CD14-positive monocyte (primary cell): ENCODE measurements around the gene CLN6. TPM values are rescaled to one million over a fixed set of nuclear protein-coding genes. Genes with fewer than 3 reads are reported as not detected.
"Not testable (repeated sequence)": the region's sequence is repeated elsewhere in the genome, so short reads cannot be mapped to it uniquely, and the experiment has no call there.

Source experiments
- DNase-seq, 3 donors: peaks; one replicate each; pipeline ENCODE4 v3.0.0-alpha.2; 2011 to 2022
- H2AFZ ChIP-seq: 2 replicates; pipeline ENCODE4 v1.6.0; 2012; ENCODE audit warnings: mild to moderate bottlenecking, low read depth, low read length, inconsistent platforms; ENCODE audit not compliant: insufficient read depth, poor library complexity, severe bottlenecking
- H3K27ac ChIP-seq, 2 donors: 1 replicate in 1 of 2; 2 replicates in 1 of 2; pipeline ENCODE4 v1.5.1; 2012 to 2013; ENCODE audit warnings: low read length in 2 of 2, control low read depth in 1 of 2, inconsistent platforms in 1 of 2, low read depth in 1 of 2, mild to moderate bottlenecking in 1 of 2
- H3K27me3 ChIP-seq, 2 donors: one replicate each; pipeline versions ENCODE4 v1.6.0 to v1.6.1; 2011 to 2013; ENCODE audit warnings: low read length in 2 of 2; ENCODE audit not compliant: control insufficient read depth in 2 of 2, insufficient read depth in 2 of 2
- H3K36me3 ChIP-seq, 2 donors: replicated peaks in 1 of 2; 1 replicate in 1 of 2; 2 replicates in 1 of 2; pipeline versions ENCODE4 v1.5.1 to v1.6.1; 2012 to 2013; ENCODE audit warnings: low read length in 2 of 2, control low read depth in 1 of 2, inconsistent platforms in 1 of 2, mild to moderate bottlenecking in 1 of 2; ENCODE audit not compliant: insufficient read depth in 2 of 2, control insufficient read depth in 1 of 2
- H3K4me1 ChIP-seq, 2 donors: 1 replicate in 1 of 2; 2 replicates in 1 of 2; pipeline versions ENCODE4 v1.5.1 to v1.6.1; 2012 to 2013; ENCODE audit warnings: low read length in 2 of 2, control low read depth in 1 of 2, inconsistent platforms in 1 of 2, mild to moderate bottlenecking in 1 of 2, moderate library complexity in 1 of 2; ENCODE audit not compliant: insufficient read depth in 2 of 2, control insufficient read depth in 1 of 2
- H3K4me2 ChIP-seq: replicated peaks from 2 replicates; pipeline ENCODE3; 2012; ENCODE audit warnings: low read length, moderate library complexity, mild to moderate bottlenecking; ENCODE audit not compliant: poor library complexity, severe bottlenecking; ENCODE audit errors: extremely low read depth
- H3K4me3 ChIP-seq, 3 experiments: fragments of 200-600 bp in 1 of 3; sonication (generic) in 1 of 3; replicated peaks in 1 of 3; 1 replicate in 2 of 3; 2 replicates in 1 of 3; pipeline ENCODE4 v1.5.1; 2011 to 2013; ENCODE audit warnings: low read length in 3 of 3, mild to moderate bottlenecking in 3 of 3, control low read depth in 2 of 3, low read depth in 2 of 3, inconsistent platforms in 1 of 3, moderate library complexity in 1 of 3
- H3K79me2 ChIP-seq: 2 replicates; pipeline ENCODE4 v1.6.0; 2012; ENCODE audit warnings: mild to moderate bottlenecking, control low read depth, inconsistent platforms, low read length, moderate library complexity; ENCODE audit not compliant: insufficient read depth
- H3K9ac ChIP-seq: 2 replicates; pipeline ENCODE4 v1.6.0; 2017; ENCODE audit warnings: low read length, mild to moderate bottlenecking; ENCODE audit not compliant: insufficient read depth, poor library complexity, severe bottlenecking
- H3K9me3 ChIP-seq, 2 donors: replicated peaks in 1 of 2; 1 replicate in 1 of 2; 2 replicates in 1 of 2; pipeline versions ENCODE4 v1.5.1 to v1.6.1; 2012 to 2013; ENCODE audit warnings: low read length in 2 of 2, control low read depth in 1 of 2; ENCODE audit not compliant: control insufficient read depth in 1 of 2, insufficient read depth in 1 of 2
- H4K20me1 ChIP-seq: 2 replicates; pipeline ENCODE4 v1.6.0; 2012; ENCODE audit warnings: mild to moderate bottlenecking, low read length, control low read depth, moderate library complexity; ENCODE audit not compliant: insufficient read depth
- H3K27ac Mint-ChIP-seq, 7 donors: one replicate each; pipeline ENCODE4 v1.8.0; 2020; ENCODE audit warnings: mild to moderate bottlenecking in 7 of 7, mixed read lengths in 7 of 7, moderate library complexity in 6 of 7, inconsistent platforms in 2 of 7
- H3K27me3 Mint-ChIP-seq, 3 donors: one replicate each; pipeline ENCODE4 v1.8.0; 2021 to 2022; ENCODE audit warnings: low read depth in 3 of 3, mild to moderate bottlenecking in 3 of 3, mixed read lengths in 3 of 3, moderate library complexity in 3 of 3, inconsistent platforms in 1 of 3
- H3K36me3 Mint-ChIP-seq, 2 donors: one replicate each; pipeline ENCODE4 v1.8.0; 2020; ENCODE audit warnings: mixed read lengths in 2 of 2, inconsistent platforms in 1 of 2, mild to moderate bottlenecking in 1 of 2
- H3K4me1 Mint-ChIP-seq: one replicate; pipeline ENCODE4 v1.8.0; 2020; ENCODE audit warnings: mild to moderate bottlenecking, mixed read lengths
- H3K4me3 Mint-ChIP-seq, 2 donors: one replicate each; pipeline ENCODE4 v1.8.0; 2020; ENCODE audit warnings: mild to moderate bottlenecking in 2 of 2, mixed read lengths in 2 of 2, moderate library complexity in 1 of 2
- H3K9me3 Mint-ChIP-seq, 7 donors: one replicate each; pipeline ENCODE4 v1.8.0; 2020 to 2022; ENCODE audit warnings: mixed read lengths in 7 of 7, mild to moderate bottlenecking in 6 of 7, moderate library complexity in 6 of 7, inconsistent platforms in 2 of 7
- CTCF ChIP-seq: fragments of 200-600 bp; IDR thresholded peaks from one replicate; pipeline ENCODE4 v1.8.0; 2022; ENCODE audit warnings: antibody characterized with exemption, mild to moderate bottlenecking
- WGBS: methylation state at CpG from one replicate; pipeline ENCODE4 v1.1.5; 2013; ENCODE audit warnings: missing lambda C conversion rate; ENCODE audit not compliant: insufficient coverage; 5-methylcytosine and 5-hydroxymethylcytosine counted together
- intact Hi-C, 2 donors: fragments of 100-400 bp; cut with micrococcal nuclease; formaldehyde crosslinking; loops; one replicate each; pipeline versions ENCODE4 v1.15.0 to v1.15.1; 2023
- polyA plus RNA-seq, 3 donors: library from polyadenylated mRNA; depleted of rRNA in 1 of 3; unstranded in 2 of 3; stranded (reverse) in 1 of 3; fragments of 300-500 nt in 2 of 3; fragments of >200 nt in 1 of 3; fragmentation: Illumina TruSeq in 2 of 3; gene quantifications; 1 replicate in 2 of 3; 2 replicates in 1 of 3; pipeline ENCODE4 v1.2.3, GENCODE V29; 2012 to 2021

CLN6 gene
- polyA plus RNA-seq, 3 donors = 3.4 to 37.6 (median 4.2) TPM

DNA sequence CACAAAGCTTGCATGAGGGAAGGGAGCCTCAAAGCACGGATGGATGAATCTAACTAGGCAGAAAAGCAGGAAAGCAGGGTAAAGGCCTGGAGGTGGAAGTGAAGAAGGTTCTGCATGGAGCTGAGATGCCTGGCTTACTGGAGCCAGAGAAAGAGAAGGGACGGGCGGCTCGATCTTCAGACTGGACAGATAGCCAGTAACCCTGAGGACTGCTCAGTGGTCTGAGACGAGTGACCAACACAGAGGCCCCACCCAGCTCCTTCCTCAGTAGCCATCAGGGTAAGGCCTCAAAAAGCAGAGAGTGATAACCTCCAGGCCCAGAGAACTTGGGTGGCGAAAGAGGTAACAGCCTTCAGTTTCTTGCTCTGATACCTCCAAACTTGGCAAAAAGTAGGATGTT is 6.4 kb downstream of the CLN6 start:
- H3K27me3 Mint-ChIP-seq = peaks cover 0 to 1% (median 0%) of the 10 kb centered on the region in 3 donors
- no peak overlapping the region for H3K27ac ChIP-seq
- H3K36me3 Mint-ChIP-seq = peaks cover 0 to 14% of the 10 kb centered on the region in 2 donors
- H3K4me1 Mint-ChIP-seq = peaks cover 21% of the 10 kb centered on the region
- H3K4me2 ChIP-seq = no peak overlapping the region
- no peak for DNase-seq
- H3K27ac Mint-ChIP-seq = no peak overlapping the region
- H3K79me2 ChIP-seq = peaks cover 77% of the 10 kb centered on the region
- no peak overlapping the region for H3K4me3 ChIP-seq
- no peak overlapping the region for H2AFZ ChIP-seq
- H3K9me3 Mint-ChIP-seq = no peaks in the 10 kb centered on the region
- H3K9ac ChIP-seq = no peak overlapping the region
- TF ChIP-seq CTCF = no peak
- peaks cover 0 to 13% of the 10 kb centered on the region in 2 donors for H3K36me3 ChIP-seq
- H3K27me3 ChIP-seq = no peaks in the 10 kb centered on the region
- H3K4me1 ChIP-seq = peaks cover 7 to 12% of the 10 kb centered on the region in 2 donors
- peaks cover 55% of the 10 kb centered on the region for H4K20me1 ChIP-seq
- no peak overlapping the region for H3K4me3 Mint-ChIP-seq
- no peaks in the 10 kb centered on the region for H3K9me3 ChIP-seq
- 98% methylated on average over 5 of the region's 6 CpGs for WGBS
- intact Hi-C loops = loop anchor here in 1 of 2 donors (10.0 kb wide), 1 partner anchor 168 kb away; the partner anchor contains the start of gene PIAS1

DNA sequence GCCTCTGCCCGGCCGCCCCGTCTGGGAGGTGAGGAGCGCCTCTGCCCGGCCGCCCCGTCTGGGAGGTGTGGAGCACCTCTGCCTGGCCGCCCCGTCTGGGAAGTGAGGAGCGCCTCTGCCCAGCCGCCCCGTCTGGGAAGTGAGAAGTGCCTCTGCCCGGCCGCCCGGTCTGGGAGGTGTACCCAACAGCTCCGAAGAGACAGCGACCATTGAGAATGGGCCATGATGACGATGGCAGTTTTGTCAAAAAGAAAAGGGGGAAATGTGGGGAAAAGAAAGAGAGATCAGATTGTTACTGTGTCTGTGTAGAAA is 7.1 kb downstream of the CLN6 start:
- H3K4me3 Mint-ChIP-seq, H3K4me3 ChIP-seq, DNase-seq, H3K9me3 ChIP-seq, H3K27ac ChIP-seq, H3K4me2 ChIP-seq, H3K9ac ChIP-seq, H2AFZ ChIP-seq, H3K4me1 ChIP-seq, H3K27ac Mint-ChIP-seq, H3K27me3 ChIP-seq, H3K9me3 Mint-ChIP-seq, H3K27me3 Mint-ChIP-seq: not testable (repeated sequence)
- Histone ChIP-seq H4K20me1 (peaks cover 50% of the 10 kb centered on the region), H3K79me2 (peaks cover 77% of the 10 kb centered on the region), H3K36me3 (peaks cover 0 to 21% of the 10 kb centered on the region in 2 donors)
- 95% methylated on average over 17 of the region's 18 CpGs for WGBS
- intact Hi-C loops = loop anchor here in 1 of 2 donors (10.0 kb wide), 1 partner anchor 168 kb away; the partner anchor contains the start of gene PIAS1
- H3K4me1 Mint-ChIP-seq = peaks cover 13% of the 10 kb centered on the region
- H3K36me3 Mint-ChIP-seq = peaks cover 0 to 14% of the 10 kb centered on the region in 2 donors

GRCh38 chr15:68221530-68222431 is 7.7 kb downstream of the CLN6 start:
- 92% methylated on average over 37 of the region's 55 CpGs for WGBS
- H3K4me1 ChIP-seq = not testable (repeated sequence)
- intact Hi-C loops = loop anchor here in 1 of 2 donors (10.0 kb wide), 1 partner anchor 167 kb away; the partner anchor contains the start of gene PIAS1

More at GRCh38 chr15:68221530-68222431, 7.7 kb downstream of the CLN6 start:
- Histone ChIP-seq H3K36me3 (peaks cover 0 to 26% of the 10 kb centered on the region in 2 donors), H4K20me1 (peaks cover 47% of the 10 kb centered on the region), H3K79me2 (peaks cover 77% of the 10 kb centered on the region)
- Mint-ChIP-seq H3K36me3 (peaks cover 0 to 13% of the 10 kb centered on the region in 2 donors), H3K4me1 (peaks cover 12% of the 10 kb centered on the region)
- not testable (repeated sequence) for DNase-seq, H3K27ac ChIP-seq, H3K27me3 ChIP-seq, H3K9ac ChIP-seq, H3K4me3 ChIP-seq, H2AFZ ChIP-seq, H3K27me3 Mint-ChIP-seq, H3K4me3 Mint-ChIP-seq, H3K9me3 ChIP-seq, H3K4me2 ChIP-seq, H3K9me3 Mint-ChIP-seq, H3K27ac Mint-ChIP-seq
